Mesenteric fat pad (tissue), 1 donor: Measurements from ENCODE around the gene RSRC1. TPM values are rescaled to one million over a fixed set of nuclear protein-coding genes. Genes with fewer than 3 reads are reported as not detected.
"Not testable (repeated sequence)": the region's sequence is repeated elsewhere in the genome, so short reads cannot be mapped to it uniquely, and the experiment has no call there.

ENCODE experiments used
- DNase-seq: peaks from one replicate; pipeline ENCODE4 v3.0.0-alpha.2; 2020; ENCODE audit warnings: low spot score
- total RNA-seq: library from RNA; stranded (reverse); fragmentation: NEBNext Ultra II Directional; extraction: Animal tissue kit (Norgen Biotek cat#: 25700); gene quantifications from one replicate; pipeline ENCODE4 v1.2.1, GENCODE V29; 2021
- donor health status: DM: yes; HTN: yes; CAD: no.

The RSRC1 gene
- total RNA-seq, 1 donor from 2014 or later: 28.8 TPM

- DNase-seq: no peak
Measured at GRCh38 chr3:158313338-158313927, 203.5 kb downstream of the RSRC1 start.

- no peak for DNase-seq
Measured at GRCh38 chr3:158314426-158315357, 204.8 kb downstream of the RSRC1 start.

- DNase-seq: not testable (repeated sequence)
Measured at GRCh38 chr3:158329696-158330441, 220.0 kb downstream of the RSRC1 start.

GRCh38 chr3:158330870-158331269 is 221.0 kb downstream of the RSRC1 start:
- no peak for DNase-seq

- DNase-seq: no peak
Measured at GRCh38 chr3:158333736-158334135, 223.8 kb downstream of the RSRC1 start.

- DNase-seq: no peak
Measured at GRCh38 chr3:158337110-158337509, 227.2 kb downstream of the RSRC1 start.

GRCh38 chr3:158339638-158340037 is 229.7 kb downstream of the RSRC1 start:
- DNase-seq: no peak

GRCh38 chr3:158340951-158341350 is 231.1 kb downstream of the RSRC1 start:
- DNase-seq: not testable (repeated sequence)

- DNase-seq: no peak
Measured at GRCh38 chr3:158347966-158348365, 238.1 kb downstream of the RSRC1 start.

GRCh38 chr3:158350971-158351370 is 241.1 kb downstream of the RSRC1 start:
- DNase-seq: no peak

GRCh38 chr3:158352551-158352950 is 242.7 kb downstream of the RSRC1 start:
- no peak for DNase-seq

GRCh38 chr3:158354713-158355112 is 244.8 kb downstream of the RSRC1 start:
- no peak for DNase-seq

- no peak for DNase-seq
Measured at GRCh38 chr3:158355623-158356588, 246.0 kb downstream of the RSRC1 start.

- no peak for DNase-seq
Measured at GRCh38 chr3:158359339-158359738, 249.4 kb downstream of the RSRC1 start.

- no peak for DNase-seq
Measured at GRCh38 chr3:158360756-158361448, 251.0 kb downstream of the RSRC1 start.

GRCh38 chr3:158368271-158368670 is 258.4 kb downstream of the RSRC1 start:
- no peak for DNase-seq

GRCh38 chr3:158369279-158369678 is 259.4 kb downstream of the RSRC1 start:
- DNase-seq: no peak

- DNase-seq: no peak
Measured at GRCh38 chr3:158379517-158379916, 269.6 kb downstream of the RSRC1 start.

- no peak for DNase-seq
Measured at GRCh38 chr3:158381262-158381868, 271.5 kb downstream of the RSRC1 start.

GRCh38 chr3:158382479-158382878 is 272.6 kb downstream of the RSRC1 start:
- DNase-seq: no peak
